A549 (cell line): ENCODE results near the gene CNBD2. TPM values are rescaled to one million over a fixed set of nuclear protein-coding genes. Genes with fewer than 3 reads are reported as not detected.

Experiments used
- ATAC-seq, 2 experiments: fragments of 200-7000 bp in 1 of 2; fragments of >200 bp in 1 of 2; cut with Nextera tagmentation in 1 of 2; cut with Tn5 transposase in 1 of 2; 3 replicates each; pipeline versions ENCODE4 v1.8.0 to v1.9.1; 2018 to 2020; ENCODE audit warnings: mild to moderate bottlenecking in 1 of 2, moderate library complexity in 1 of 2
- CTCF ChIA-PET: fragments of 300-600 bp; sonication (Branson Sonifier 250); formaldehyde crosslinking; extraction: SDS; loops from one replicate; lab custom pipeline; 2021; ENCODE audit warnings: antibody characterized with exemption, inconsistent platforms; lab: Yijun Ruan, JAX
- POLR2A ChIA-PET: fragments of 350-600 bp; formaldehyde crosslinking; extraction: SDS; loops from one replicate; lab custom pipeline; 2021; ENCODE audit warnings: antibody characterized with exemption, inconsistent platforms; lab: Yijun Ruan, JAX
- DNase-seq, 2 experiments: peaks; one replicate each; pipeline versions ENCODE4 v3.0.0 to v3.0.0-alpha.2; 2011 to 2016; ENCODE audit warnings: low read depth in 1 of 2, low spot score in 1 of 2
- FAIRE-seq: peaks from 2 replicates; lab custom pipeline; 2011; peaks lifted over from hg19 to GRCh38; lab: Jason Lieb, UNC
- H3K27ac ChIP-seq, 2 experiments: fragments of >200 bp; sonication (Bioruptor Twin); formaldehyde crosslinking; 3 replicates each; pipeline ENCODE4 v1.5.1; 2016 to 2017
- H3K4me1 ChIP-seq: fragments of >200 bp; sonication (Bioruptor Twin); formaldehyde crosslinking; 3 replicates; pipeline ENCODE4 v1.6.1; 2016
- H3K4me2 ChIP-seq: fragments of >200 bp; sonication (Bioruptor Twin); formaldehyde crosslinking; 3 replicates; pipeline ENCODE4 v1.6.1; 2016
- H3K4me3 ChIP-seq: fragments of >200 bp; sonication (Bioruptor Twin); formaldehyde crosslinking; 3 replicates; pipeline ENCODE4 v1.5.1; 2016
- H3K9me3 ChIP-seq: fragments of >200 bp; sonication (Bioruptor Twin); formaldehyde crosslinking; 3 replicates; pipeline ENCODE4 v1.6.1; 2016
- CBX2 ChIP-seq: fragments of 200-600 bp; sonication (generic); IDR thresholded peaks from 2 replicates; pipeline ENCODE4 v1.6.1; 2016; ENCODE audit warnings: low read depth, mild to moderate bottlenecking, borderline replicate concordance
- CBX8 ChIP-seq: fragments of 200-600 bp; sonication (generic); IDR thresholded peaks from 2 replicates; pipeline ENCODE4 v1.6.1; 2016
- CHD2 ChIP-seq: fragments of 150-350 bp; IDR thresholded peaks from 2 replicates; pipeline ENCODE4 v1.6.1; 2014; ENCODE audit warnings: low read length; ENCODE audit not compliant: partially characterized antibody
- CTCF ChIP-seq: fragments of >200 bp; sonication (Bioruptor Twin); formaldehyde crosslinking; IDR thresholded peaks from 3 replicates; pipeline ENCODE4 v1.5.1; 2016
- EHF ChIP-seq: fragments of 250-450 bp; sonication (Bioruptor Pico); IDR thresholded peaks from 2 replicates; pipeline ENCODE4 v1.5.0; 2020; ENCODE audit warnings: mild to moderate bottlenecking
- EHMT2 ChIP-seq: fragments of 200-600 bp; sonication (generic); IDR thresholded peaks from 2 replicates; pipeline ENCODE4 v1.6.1; 2016; ENCODE audit warnings: antibody characterized with exemption, low read depth, mild to moderate bottlenecking, moderate library complexity
- FOSB ChIP-seq: fragments of 250-450 bp; sonication (Bioruptor Pico); IDR thresholded peaks from 2 replicates; pipeline ENCODE4 v1.5.0; 2020; ENCODE audit warnings: mild to moderate bottlenecking, moderate library complexity
- HMGXB4 ChIP-seq: fragments of 250-450 bp; sonication (Bioruptor Pico); IDR thresholded peaks from 2 replicates; pipeline ENCODE4 v1.5.0; 2021; ENCODE audit warnings: mild to moderate bottlenecking, moderate library complexity, borderline replicate concordance
- HOXB5 ChIP-seq: fragments of 250-450 bp; sonication (Bioruptor Pico); IDR thresholded peaks from 2 replicates; pipeline ENCODE4 v1.5.0; 2020; ENCODE audit warnings: mild to moderate bottlenecking, moderate library complexity
- KDM5A ChIP-seq: fragments of 200-600 bp; sonication (generic); IDR thresholded peaks from 2 replicates; pipeline ENCODE4 v1.6.1; 2016; ENCODE audit warnings: antibody characterized with exemption, mild to moderate bottlenecking
- MAX ChIP-seq: IDR thresholded peaks from 2 replicates; pipeline ENCODE4 v1.6.1; 2012
- MAZ ChIP-seq: fragments of 150-350 bp; IDR thresholded peaks from 2 replicates; pipeline ENCODE4 v1.6.1; 2014; ENCODE audit warnings: antibody characterized with exemption, low read depth, low read length, borderline replicate concordance
- MYC ChIP-seq: IDR thresholded peaks from 2 replicates; pipeline ENCODE4 v1.6.1; 2012; ENCODE audit warnings: mild to moderate bottlenecking, inconsistent platforms, low read length, improper control_type of control experiment, borderline replicate concordance
- NPAS2 ChIP-seq: fragments of 250-450 bp; sonication (Bioruptor Pico); IDR thresholded peaks from 2 replicates; pipeline ENCODE4 v1.8.0; 2022; ENCODE audit warnings: mild to moderate bottlenecking, moderate library complexity, borderline replicate concordance
- PBX3 ChIP-seq: IDR thresholded peaks from 2 replicates; pipeline ENCODE4 v1.6.1; 2012
- PHF8 ChIP-seq: fragments of 200-600 bp; sonication (generic); IDR thresholded peaks from 2 replicates; pipeline ENCODE4 v1.6.1; 2016; ENCODE audit warnings: low read depth, mild to moderate bottlenecking, antibody characterized with exemption, moderate library complexity, borderline replicate concordance
- RAD21 ChIP-seq, 2 experiments: fragments of >200 bp in 1 of 2; sonication (Bioruptor Twin) in 1 of 2; formaldehyde crosslinking in 1 of 2; IDR thresholded peaks in 1 of 2; conservative IDR thresholded peaks in 1 of 2; 2 replicates in 1 of 2; 3 replicates in 1 of 2; pipeline ENCODE4 v1.6.1; 2012 to 2018; ENCODE audit warnings: inconsistent platforms in 1 of 2
- RFX5 ChIP-seq: fragments of 450-650 bp; IDR thresholded peaks from 2 replicates; pipeline ENCODE4 v1.7.1; 2014; ENCODE audit warnings: antibody characterized with exemption, mild to moderate bottlenecking, moderate library complexity
- SMC3 ChIP-seq: fragments of >200 bp; sonication (Bioruptor Twin); formaldehyde crosslinking; IDR thresholded peaks from 3 replicates; pipeline ENCODE4 v1.6.1; 2018; ENCODE audit warnings: inconsistent platforms
- SREBF2 ChIP-seq: fragments of 450-650 bp; IDR thresholded peaks from 2 replicates; pipeline ENCODE4 v1.6.1; 2014; ENCODE audit warnings: mild to moderate bottlenecking, moderate library complexity
- TFCP2L1 ChIP-seq: fragments of 250-450 bp; sonication (Bioruptor Pico); IDR thresholded peaks from 2 replicates; pipeline ENCODE4 v1.5.0; 2021; ENCODE audit warnings: mild to moderate bottlenecking
- TP53 ChIP-seq: fragments of 250-450 bp; sonication (Bioruptor Pico); IDR thresholded peaks from 2 replicates; pipeline ENCODE4 v1.5.0; 2021; ENCODE audit warnings: mild to moderate bottlenecking, moderate library complexity
- ZC3H11A ChIP-seq: fragments of 450-650 bp; IDR thresholded peaks from 2 replicates; pipeline ENCODE4 v1.6.1; 2014; ENCODE audit warnings: antibody characterized with exemption, mild to moderate bottlenecking
- ZNF302 ChIP-seq: fragments of 250-450 bp; sonication (Bioruptor Pico); IDR thresholded peaks from 2 replicates; pipeline ENCODE4 v1.9.0; 2021; ENCODE audit warnings: inconsistent platforms, mild to moderate bottlenecking, moderate library complexity
- ZSCAN20 ChIP-seq: fragments of 250-450 bp; sonication (Bioruptor Pico); IDR thresholded peaks from 2 replicates; pipeline ENCODE4 v1.8.0; 2022; ENCODE audit warnings: mild to moderate bottlenecking, moderate library complexity
- WGBS: methylation state at CpG from one replicate; pipeline ENCODE4 v1.1.6; 2017; ENCODE audit errors: missing lambda C conversion rate; 5-methylcytosine and 5-hydroxymethylcytosine counted together
- polyA plus RNA-seq, 4 experiments: library from polyadenylated mRNA; depleted of rRNA in 3 of 4; stranded (reverse); fragments of >200 nt; fragmentation: RNase III in 1 of 4; extraction: RNeasy Plus Mini Kit Qiagen cat#74134 plus additional on column Dnase treatment in 1 of 4; gene quantifications; 2 replicates in 3 of 4; 3 replicates in 1 of 4; pipeline ENCODE4 v1.2.3, GENCODE V29; 2011 to 2017

Gene CNBD2
- polyA plus RNA-seq, 2 of the 4 experiments (the other 2 are of a cell fraction) = 4.3 to 5.4 TPM

DNA sequence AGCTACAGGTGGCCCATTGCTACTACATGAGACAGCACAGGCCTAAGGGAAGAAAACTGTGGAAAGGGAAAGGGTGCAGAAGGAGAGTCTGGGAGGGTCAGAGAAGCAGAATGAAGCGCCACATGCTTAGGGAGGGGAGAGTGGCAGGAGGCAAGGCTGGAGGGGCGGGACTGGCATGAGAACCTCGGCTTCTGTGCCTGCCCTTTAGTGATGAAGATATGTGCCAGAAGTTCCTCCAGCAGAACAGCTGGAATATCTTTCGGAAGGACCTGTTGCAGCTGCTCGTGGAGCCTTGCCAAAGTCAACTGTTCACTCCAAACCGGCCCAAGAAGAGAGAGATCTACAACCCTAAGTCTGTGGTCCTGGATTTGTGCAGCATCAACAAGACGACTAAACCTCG is 61.8 kb downstream of the CNBD2 start:
- Histone ChIP-seq H3K4me2 (no peak overlapping the region), H3K4me3 (no peak overlapping the region), H3K4me1 (no peaks in the 10 kb centered on the region), H3K9me3 (no peaks in the 10 kb centered on the region), H3K27ac (no peak overlapping the region)
- no peak for TF ChIP-seq ZSCAN20
- TF ChIP-seq NPAS2 (CRISPR knock-in tag) = no peak
- no peak for TF ChIP-seq PBX3
- TF ChIP-seq SREBF2 = no peak
- CTCF ChIA-PET = interaction anchor here (1.0 to 4.1 kb wide), 5 partner anchors 14 to 108 kb away, joined by 3 to 16 read pairs (median 6); no protein-coding TSS in a partner anchor
- DNase-seq (no peak), FAIRE-seq (no peak), ATAC-seq (0 out of 6 replicates have a peak, but pooled peaks of 1 of the 2 experiments have one; percentile 10)
- POLR2A ChIA-PET = no interaction called here
- WGBS = 58% methylated on average over 8 of the region's 8 CpGs

- no peaks in the 10 kb centered on the region for H3K9me3 ChIP-seq
- H3K27ac ChIP-seq = no peak overlapping the region
- DNase-seq (no peak), FAIRE-seq (no peak), ATAC-seq (no peak)
- no peak for TF ChIP-seq CBX8
- no peak for TF ChIP-seq RFX5
- TF ChIP-seq HOXB5 = no peak
- TF ChIP-seq RAD21 (conservative IDR thresholded peaks at IDR 0.05 in 1 of 2, IDR thresholded peaks at IDR 0.05 in 1 of 2) = no peak
- no peak for TF ChIP-seq MAZ
- H3K4me1 ChIP-seq = peaks cover 11% of the 10 kb centered on the region; the same call in 2 of the 3 replicates
- ChIA-PET CTCF (interaction anchor here (1.2 to 4.1 kb wide), 3 partner anchors 37 to 41 kb away, joined by 4 to 13 read pairs (median 5); no protein-coding TSS in a partner anchor), POLR2A (no interaction called here)
- H3K4me3 ChIP-seq = no peak overlapping the region
- 80% methylated on average over 3 of the region's 3 CpGs for WGBS
- no peak overlapping the region for H3K4me2 ChIP-seq
Measured at GRCh38 chr20:36031806-36032205, 63.4 kb downstream of the CNBD2 start.

DNA sequence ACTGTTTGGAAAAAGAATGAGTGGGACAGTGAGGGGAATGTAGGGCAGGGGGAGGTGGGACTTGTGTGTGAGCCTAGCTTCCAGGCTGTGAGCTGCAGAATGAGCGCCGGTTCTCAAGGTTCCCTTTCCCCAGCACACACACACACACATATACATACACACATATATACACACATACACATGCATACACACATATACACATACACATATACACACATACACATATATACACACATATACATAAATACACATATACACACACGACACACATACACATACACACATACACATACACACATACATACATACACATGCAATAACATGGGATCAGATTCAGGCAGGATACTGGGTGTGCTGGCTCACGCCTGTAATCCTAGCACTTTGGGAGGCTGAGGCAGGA is 66.5 kb downstream of the CNBD2 start:
- no peaks in the 10 kb centered on the region for H3K9me3 ChIP-seq
- FAIRE-seq = no peak
- H3K27ac ChIP-seq = no peak overlapping the region
- no peak for DNase-seq
- ATAC-seq = no peak
- POLR2A ChIA-PET = no interaction called here
- H3K4me3 ChIP-seq = no peak overlapping the region
- peaks cover 11% of the 10 kb centered on the region; the same call in 2 of the 3 replicates for H3K4me1 ChIP-seq
- CTCF ChIA-PET = interaction anchor here (0.8 to 1.5 kb wide), 2 partner anchors 40 to 104 kb away, joined by 3 to 4 read pairs; no protein-coding TSS in a partner anchor
- WGBS = 84% methylated on average over 4 of the region's 4 CpGs
- no peak for TF ChIP-seq HOXB5
- TF ChIP-seq TFCP2L1 (CRISPR knock-in tag) = no peak
- no peak for TF ChIP-seq FOSB (CRISPR knock-in tag)
- no peak for TF ChIP-seq SREBF2
- no peak for TF ChIP-seq KDM5A
- TF ChIP-seq PHF8 = no peak
- no peak for TF ChIP-seq CBX2
- no peak for TF ChIP-seq CTCF
- TF ChIP-seq HMGXB4 (CRISPR knock-in tag) = no peak
- no peak for TF ChIP-seq ZC3H11A
- TF ChIP-seq EHF (CRISPR knock-in tag) = no peak
- no peak for TF ChIP-seq CHD2
- TF ChIP-seq MAX = no peak
- no peak for TF ChIP-seq SMC3
- no peak for TF ChIP-seq TP53 (CRISPR knock-in tag)
- no peak for TF ChIP-seq EHMT2
- TF ChIP-seq PBX3 = no peak
- TF ChIP-seq ZNF302 (CRISPR knock-in tag) = no peak
- no peak for TF ChIP-seq MYC
- H3K4me2 ChIP-seq = no peak overlapping the region
